Activated CD8-positive, alpha-beta T cell treated with anti-CD3 and anti-CD28 coated beads for 36 hours (primary cell): ENCODE measurements around the gene THBS4. TPM values are rescaled to one million over a fixed set of nuclear protein-coding genes. Genes with fewer than 3 reads are reported as not detected.

Source experiments
- ATAC-seq: fragments of 200-7000 bp; cut with Tn5 transposase; one replicate; pipeline ENCODE4 v1.10.0; 2021; ENCODE audit warnings: mild to moderate bottlenecking, moderate library complexity
- CTCF ChIA-PET: fragments of 350-600 bp; sonication (Branson Sonifier 250); formaldehyde crosslinking; loops from one replicate; lab custom pipeline; 2021; ENCODE audit warnings: antibody characterized with exemption; lab: Charles Lee
- POLR2A ChIA-PET: fragments of 350-600 bp; sonication (Branson Sonifier 250); formaldehyde crosslinking; loops from one replicate; lab custom pipeline; 2021; ENCODE audit warnings: antibody characterized with exemption; lab: Charles Lee
- DNase-seq: peaks from one replicate; pipeline ENCODE4 v3.0.0-alpha.2; 2020
- H3K27ac Mint-ChIP-seq: one replicate; pipeline ENCODE4 v1.8.0; 2021; ENCODE audit warnings: mild to moderate bottlenecking, mixed read lengths
- H3K27me3 Mint-ChIP-seq: one replicate; pipeline ENCODE4 v1.8.0; 2021; ENCODE audit warnings: mixed read lengths
- H3K36me3 Mint-ChIP-seq: one replicate; pipeline ENCODE4 v1.8.0; 2021; ENCODE audit warnings: low read depth, mixed read lengths
- H3K4me1 Mint-ChIP-seq: one replicate; pipeline ENCODE4 v1.8.0; 2021; ENCODE audit warnings: low read depth, mixed read lengths
- H3K4me3 Mint-ChIP-seq: one replicate; pipeline ENCODE4 v1.8.0; 2021; ENCODE audit warnings: mild to moderate bottlenecking, moderate library complexity, mixed read lengths
- H3K9me3 Mint-ChIP-seq: one replicate; pipeline ENCODE4 v1.8.0; 2021; ENCODE audit warnings: mixed read lengths
- intact Hi-C: fragments of 100-400 bp; cut with micrococcal nuclease; formaldehyde crosslinking; loops from one replicate; pipeline ENCODE4 v1.10.0; 2022
- total RNA-seq, 2 experiments: library from RNA; stranded (reverse); gene quantifications; one replicate each; pipeline ENCODE4 v1.2.3, GENCODE V29; 2021
- TF ChIP-seq, protein P1 (sequence below): fragments of 200-600 bp; IDR thresholded peaks from one replicate; pipeline ENCODE4 v1.8.0; 2022; ENCODE audit warnings: antibody characterized with exemption, mild to moderate bottlenecking

The THBS4 gene
- total RNA-seq, 2 experiments from 2014 or later, result 2.3 to 2.5 TPM

DNA sequence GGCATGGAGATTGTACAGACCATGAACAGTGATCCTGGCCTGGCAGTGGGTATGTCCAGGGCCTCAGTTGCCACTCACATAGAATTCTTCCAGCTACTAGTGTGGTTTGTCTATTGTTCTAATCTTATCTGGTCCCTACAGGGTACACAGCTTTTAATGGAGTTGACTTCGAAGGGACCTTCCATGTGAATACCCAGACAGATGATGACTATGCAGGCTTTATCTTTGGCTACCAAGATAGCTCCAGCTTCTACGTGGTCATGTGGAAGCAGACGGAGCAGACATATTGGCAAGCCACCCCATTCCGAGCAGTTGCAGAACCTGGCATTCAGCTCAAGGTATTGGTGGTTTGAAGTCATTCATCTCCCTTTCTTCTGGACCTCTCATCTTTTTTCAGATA, 43.8 kb downstream of the THBS4 start:
- peaks cover 11% of the 10 kb centered on the region for H3K4me1 Mint-ChIP-seq
- no peaks in the 10 kb centered on the region for H3K27me3 Mint-ChIP-seq
- ATAC-seq (no peak), DNase-seq (no peak)
- CTCF ChIA-PET, result interaction anchor here (1.0 to 2.6 kb wide), 5 partner anchors 13 to 234 kb away, joined by 3 to 9 read pairs (median 3); no protein-coding TSS in a partner anchor
- TF ChIP-seq, protein P1, sequence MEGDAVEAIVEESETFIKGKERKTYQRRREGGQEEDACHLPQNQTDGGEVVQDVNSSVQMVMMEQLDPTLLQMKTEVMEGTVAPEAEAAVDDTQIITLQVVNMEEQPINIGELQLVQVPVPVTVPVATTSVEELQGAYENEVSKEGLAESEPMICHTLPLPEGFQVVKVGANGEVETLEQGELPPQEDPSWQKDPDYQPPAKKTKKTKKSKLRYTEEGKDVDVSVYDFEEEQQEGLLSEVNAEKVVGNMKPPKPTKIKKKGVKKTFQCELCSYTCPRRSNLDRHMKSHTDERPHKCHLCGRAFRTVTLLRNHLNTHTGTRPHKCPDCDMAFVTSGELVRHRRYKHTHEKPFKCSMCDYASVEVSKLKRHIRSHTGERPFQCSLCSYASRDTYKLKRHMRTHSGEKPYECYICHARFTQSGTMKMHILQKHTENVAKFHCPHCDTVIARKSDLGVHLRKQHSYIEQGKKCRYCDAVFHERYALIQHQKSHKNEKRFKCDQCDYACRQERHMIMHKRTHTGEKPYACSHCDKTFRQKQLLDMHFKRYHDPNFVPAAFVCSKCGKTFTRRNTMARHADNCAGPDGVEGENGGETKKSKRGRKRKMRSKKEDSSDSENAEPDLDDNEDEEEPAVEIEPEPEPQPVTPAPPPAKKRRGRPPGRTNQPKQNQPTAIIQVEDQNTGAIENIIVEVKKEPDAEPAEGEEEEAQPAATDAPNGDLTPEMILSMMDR, result no peak
- H3K4me3 Mint-ChIP-seq, result no peak overlapping the region
- intact Hi-C loops, result no loop called here
- H3K27ac Mint-ChIP-seq, result no peak overlapping the region
- H3K36me3 Mint-ChIP-seq, result no peaks in the 10 kb centered on the region
- POLR2A ChIA-PET, result interaction anchor here (0.6 kb wide), 1 partner anchor 241 kb away, joined by 3 read pairs; no protein-coding TSS in a partner anchor
- no peaks in the 10 kb centered on the region for H3K9me3 Mint-ChIP-seq

DNA sequence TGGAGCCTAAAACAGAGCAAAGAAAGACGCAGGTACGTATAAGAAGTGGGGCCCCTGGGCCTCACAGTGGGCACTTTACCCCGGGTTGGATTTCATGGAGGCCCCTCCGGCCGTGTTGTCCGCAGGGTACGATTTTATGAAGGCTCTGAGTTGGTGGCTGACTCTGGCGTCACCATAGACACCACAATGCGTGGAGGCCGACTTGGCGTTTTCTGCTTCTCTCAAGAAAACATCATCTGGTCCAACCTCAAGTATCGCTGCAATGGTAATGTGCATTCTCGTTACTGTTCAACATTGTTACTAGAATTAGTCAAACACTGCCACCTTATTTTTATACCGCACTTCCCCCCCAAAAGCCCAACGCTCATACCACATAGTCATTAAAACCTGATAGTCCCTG, 47.1 kb downstream of the THBS4 start:
- peaks cover 11% of the 10 kb centered on the region for H3K4me1 Mint-ChIP-seq
- H3K9me3 Mint-ChIP-seq, result no peaks in the 10 kb centered on the region
- H3K36me3 Mint-ChIP-seq, result no peaks in the 10 kb centered on the region
- no peak for ATAC-seq
- no peaks in the 10 kb centered on the region for H3K27me3 Mint-ChIP-seq
- CTCF ChIA-PET, result interaction anchor here (2.0 kb wide), 1 partner anchor 223 kb away, joined by 12 read pairs; no protein-coding TSS in a partner anchor
- H3K4me3 Mint-ChIP-seq, result peak overlapping the region; percentile 24
- POLR2A ChIA-PET, result no interaction called here
- no peak for DNase-seq
- TF ChIP-seq, protein P1, result no peak
- peak overlapping the region; percentile 63 for H3K27ac Mint-ChIP-seq
- intact Hi-C loops, result loop anchor here (5.0 kb wide), 1 partner anchor 205 kb away; no protein-coding TSS in a partner anchor

DNA sequence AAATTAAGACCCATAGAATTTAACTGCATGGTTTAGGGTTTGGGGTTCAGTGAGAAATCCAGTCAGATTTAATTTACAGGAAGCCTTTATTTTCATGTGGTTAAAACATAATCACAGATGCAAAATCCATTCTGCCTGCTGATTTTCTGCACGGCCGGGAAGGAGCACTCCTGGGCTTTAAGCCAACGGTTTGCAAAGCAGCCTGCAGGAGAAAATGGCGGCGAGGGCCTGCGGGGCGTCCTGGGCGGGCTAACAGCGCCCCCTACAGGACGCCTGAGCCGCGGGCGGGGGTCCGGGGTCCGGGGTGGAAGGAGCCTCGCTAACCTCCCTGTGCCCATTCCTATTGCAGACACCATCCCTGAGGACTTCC, 47.6 kb downstream of the THBS4 start:
- no peaks in the 10 kb centered on the region for H3K9me3 Mint-ChIP-seq
- H3K4me3 Mint-ChIP-seq, result peak overlapping the region; percentile 51
- DNase-seq (peak; percentile 60), ATAC-seq (peak; percentile 65)
- CTCF ChIA-PET, result interaction anchor here (0.6 to 3.5 kb wide), 80 partner anchors 7 to 619 kb away, joined by 3 to 39 read pairs (median 4); partner anchors contain the start of genes MTX3 and SERINC5
- TF ChIP-seq, protein P1, result peak; percentile 82
- H3K36me3 Mint-ChIP-seq, result no peaks in the 10 kb centered on the region
- intact Hi-C loops, result loop anchor here (1.0 to 5.0 kb wide), 2 partner anchors 157 to 205 kb away; no protein-coding TSS in a partner anchor
- POLR2A ChIA-PET, result interaction anchor here (1.0 kb wide), 1 partner anchor 102 kb away, joined by 3 read pairs; no protein-coding TSS in a partner anchor
- peaks cover 11% of the 10 kb centered on the region for H3K4me1 Mint-ChIP-seq
- H3K27me3 Mint-ChIP-seq, result no peaks in the 10 kb centered on the region
- H3K27ac Mint-ChIP-seq, result peak overlapping the region; percentile 78

DNA sequence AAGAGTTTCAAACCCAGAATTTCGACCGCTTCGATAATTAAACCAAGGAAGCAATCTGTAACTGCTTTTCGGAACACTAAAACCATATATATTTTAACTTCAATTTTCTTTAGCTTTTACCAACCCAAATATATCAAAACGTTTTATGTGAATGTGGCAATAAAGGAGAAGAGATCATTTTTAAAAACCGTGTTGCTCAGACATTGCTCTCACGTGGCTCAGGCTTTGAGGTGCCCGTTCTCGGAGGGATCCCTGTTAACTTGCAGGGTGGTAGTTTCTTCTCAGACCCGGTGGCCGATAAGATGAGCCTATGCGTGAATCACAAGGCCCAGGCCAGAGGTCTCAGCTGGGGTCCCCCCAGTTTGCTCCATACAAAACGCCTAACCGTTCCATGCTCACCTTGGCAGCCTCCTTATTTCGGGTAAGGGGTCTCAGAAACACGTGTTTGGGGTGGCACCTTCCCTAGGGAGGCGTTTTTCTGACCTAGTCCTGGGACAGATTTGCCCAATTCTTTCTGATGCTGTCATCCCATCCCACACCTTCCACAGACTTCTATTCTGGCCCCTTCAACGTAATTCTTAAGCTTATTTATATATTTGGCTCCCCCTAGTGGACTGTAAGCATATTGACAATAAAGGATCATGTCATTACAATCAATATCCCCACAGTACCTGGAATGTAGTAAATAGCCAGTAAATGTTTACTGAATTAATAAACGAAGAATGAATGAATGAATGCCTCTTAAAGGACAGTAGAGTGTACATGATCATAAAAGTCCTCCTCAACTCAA, 48.1 kb downstream of the THBS4 start:
- H3K36me3 Mint-ChIP-seq, result no peaks in the 10 kb centered on the region
- TF ChIP-seq, protein P1, result peak; percentile 55
- H3K9me3 Mint-ChIP-seq, result no peaks in the 10 kb centered on the region
- CTCF ChIA-PET, result interaction anchor here (0.6 to 3.5 kb wide), 102 partner anchors 8 to 1061 kb away, joined by 3 to 39 read pairs (median 4); partner anchors contain the start of genes MTX3 and SERINC5
- H3K4me3 Mint-ChIP-seq, result peak overlapping the region; percentile 51
- ATAC-seq, result peak; percentile 84
- intact Hi-C loops, result loop anchor here (1.0 to 5.0 kb wide), 2 partner anchors 158 to 206 kb away; no protein-coding TSS in a partner anchor
- H3K27ac Mint-ChIP-seq, result peak overlapping the region; percentile 78
- H3K27me3 Mint-ChIP-seq, result no peaks in the 10 kb centered on the region
- H3K4me1 Mint-ChIP-seq, result peaks cover 11% of the 10 kb centered on the region
- POLR2A ChIA-PET, result interaction anchor here (0.7 to 1.3 kb wide), 4 partner anchors 9 to 102 kb away, joined by 3 to 4 read pairs (median 3); no protein-coding TSS in a partner anchor
- DNase-seq, result peak; percentile 34
